HG02840 (cell line): ENCODE results near the gene PDE6B.
"Not testable (repeated sequence)": the region's sequence is repeated elsewhere in the genome, so short reads cannot be mapped to it uniquely, and the experiment has no call there.

Experiments used
- ATAC-seq: cut with Tn5 transposase; IDR thresholded peaks from one replicate; pipeline ENCODE4 v1.9.1; 2021; ENCODE audit warnings: mild to moderate bottlenecking, moderate library complexity, moderate number of reproducible peaks; ENCODE audit not compliant: unreplicated experiment, low FRiP score

Gene PDE6B

GRCh38 chr4:680928-681645 is 55.7 kb downstream of the PDE6B start:
- ATAC-seq: no peak

- ATAC-seq: no peak
Observed at GRCh38 chr4:681736-682451, 56.5 kb downstream of the PDE6B start.

GRCh38 chr4:682490-683172 is 57.3 kb downstream of the PDE6B start:
- ATAC-seq: no peak

GRCh38 chr4:683247-683897 is 58.0 kb downstream of the PDE6B start:
- no peak for ATAC-seq

GRCh38 chr4:683982-684622 is 58.7 kb downstream of the PDE6B start:
- no peak for ATAC-seq

GRCh38 chr4:684623-685327 is 59.4 kb downstream of the PDE6B start:
- no peak for ATAC-seq

GRCh38 chr4:685679-686412 is 60.5 kb downstream of the PDE6B start:
- no peak for ATAC-seq

GRCh38 chr4:686413-687040 is 61.2 kb downstream of the PDE6B start:
- no peak for ATAC-seq

- ATAC-seq: no peak
Observed at GRCh38 chr4:687048-687970, 61.9 kb downstream of the PDE6B start.

- ATAC-seq: no peak
Observed at GRCh38 chr4:687971-688853, 62.8 kb downstream of the PDE6B start.

GRCh38 chr4:688854-689681 is 63.7 kb downstream of the PDE6B start, which contains the start of gene SLC49A3:
Gene SLC49A3, minus strand, starts transcription at chr4:689151. Its CDS starts 24 bp downstream, at chr4:689127.
- no peak for ATAC-seq

- ATAC-seq: no peak
Observed at GRCh38 chr4:689723-690122, 64.3 kb downstream of the PDE6B start.

GRCh38 chr4:692771-693554 is 67.6 kb downstream of the PDE6B start:
- no peak for ATAC-seq

GRCh38 chr4:694341-694940 is 69.1 kb downstream of the PDE6B start:
- ATAC-seq: not testable (repeated sequence)
